Loucy (cell line): ENCODE measurements around the gene SYNGR3.

Source experiments
- H2AFZ ChIP-seq: fragments of 200-600 bp; sonication (generic); 2 replicates; pipeline ENCODE4 v1.6.0; 2016; ENCODE audit warnings: antibody characterized with exemption, mild to moderate bottlenecking, low read length, moderate library complexity
- H3F3A ChIP-seq: fragments of 200-600 bp; 2 replicates; pipeline ENCODE4 v1.6.0; 2016; ENCODE audit warnings: antibody characterized with exemption, low read depth, mild to moderate bottlenecking
- H3K27me3 ChIP-seq: fragments of 200-600 bp; sonication (generic); 2 replicates; pipeline ENCODE4 v1.6.1; 2014; ENCODE audit warnings: low read length, mild to moderate bottlenecking; ENCODE audit not compliant: insufficient read depth, poor library complexity, severe bottlenecking
- H3K36me3 ChIP-seq: fragments of 200-600 bp; sonication (generic); 2 replicates; pipeline ENCODE4 v1.6.1; 2016; ENCODE audit warnings: low read length; ENCODE audit not compliant: insufficient read depth
- H3K4me1 ChIP-seq: fragments of 200-600 bp; sonication (generic); 2 replicates; pipeline ENCODE4 v1.5.1; 2014; ENCODE audit warnings: low read length, mild to moderate bottlenecking; ENCODE audit not compliant: insufficient read depth, poor library complexity, severe bottlenecking
- H3K4me2 ChIP-seq: fragments of 200-600 bp; sonication (generic); 2 replicates; pipeline ENCODE4 v1.6.0; 2014; ENCODE audit warnings: antibody characterized with exemption, low read length, low read depth, mild to moderate bottlenecking; ENCODE audit not compliant: poor library complexity, severe bottlenecking
- H3K4me3 ChIP-seq: fragments of 200-600 bp; sonication (generic); 2 replicates; pipeline ENCODE4 v1.5.1; 2014; ENCODE audit warnings: low read length, mild to moderate bottlenecking, mixed read lengths; ENCODE audit not compliant: poor library complexity, severe bottlenecking
- H3K79me2 ChIP-seq: fragments of 200-600 bp; sonication (generic); 2 replicates; pipeline ENCODE4 v1.6.1; 2014; ENCODE audit warnings: low read length; ENCODE audit not compliant: insufficient read depth
- H3K9ac ChIP-seq: fragments of 200-600 bp; sonication (generic); 2 replicates; pipeline ENCODE4 v1.6.0; 2014; ENCODE audit warnings: mild to moderate bottlenecking, low read depth, low read length, moderate library complexity; ENCODE audit not compliant: poor library complexity, severe bottlenecking
- H3K9me2 ChIP-seq: fragments of 200-600 bp; sonication (generic); replicated peaks from 2 replicates; pipeline ENCODE4 v1.6.1; 2016; ENCODE audit warnings: low read depth, low read length, mixed read lengths
- H3K9me3 ChIP-seq: fragments of 200-600 bp; sonication (generic); 2 replicates; pipeline ENCODE4 v1.6.1; 2014; ENCODE audit warnings: mild to moderate bottlenecking, antibody characterized with exemption, low read length, low read depth; ENCODE audit not compliant: insufficient read depth
- H4K20me1 ChIP-seq: fragments of 200-600 bp; sonication (generic); 2 replicates; pipeline ENCODE4 v1.6.0; 2014; ENCODE audit warnings: antibody characterized with exemption, low read length, mild to moderate bottlenecking; ENCODE audit not compliant: insufficient read depth, poor library complexity, severe bottlenecking
- EZH2phosphoT487 ChIP-seq: fragments of 200-600 bp; IDR thresholded peaks from 2 replicates; pipeline ENCODE4 v1.6.1; 2018; ENCODE audit warnings: antibody characterized with exemption, mild to moderate bottlenecking, moderate library complexity, borderline replicate concordance
- TF ChIP-seq, protein P1 (sequence below): fragments of 200-600 bp; sonication (generic); conservative IDR thresholded peaks from 2 replicates; pipeline ENCODE4 v1.5.1; 2014; ENCODE audit warnings: mild to moderate bottlenecking, antibody characterized with exemption, low read length

SYNGR3 gene

DNA sequence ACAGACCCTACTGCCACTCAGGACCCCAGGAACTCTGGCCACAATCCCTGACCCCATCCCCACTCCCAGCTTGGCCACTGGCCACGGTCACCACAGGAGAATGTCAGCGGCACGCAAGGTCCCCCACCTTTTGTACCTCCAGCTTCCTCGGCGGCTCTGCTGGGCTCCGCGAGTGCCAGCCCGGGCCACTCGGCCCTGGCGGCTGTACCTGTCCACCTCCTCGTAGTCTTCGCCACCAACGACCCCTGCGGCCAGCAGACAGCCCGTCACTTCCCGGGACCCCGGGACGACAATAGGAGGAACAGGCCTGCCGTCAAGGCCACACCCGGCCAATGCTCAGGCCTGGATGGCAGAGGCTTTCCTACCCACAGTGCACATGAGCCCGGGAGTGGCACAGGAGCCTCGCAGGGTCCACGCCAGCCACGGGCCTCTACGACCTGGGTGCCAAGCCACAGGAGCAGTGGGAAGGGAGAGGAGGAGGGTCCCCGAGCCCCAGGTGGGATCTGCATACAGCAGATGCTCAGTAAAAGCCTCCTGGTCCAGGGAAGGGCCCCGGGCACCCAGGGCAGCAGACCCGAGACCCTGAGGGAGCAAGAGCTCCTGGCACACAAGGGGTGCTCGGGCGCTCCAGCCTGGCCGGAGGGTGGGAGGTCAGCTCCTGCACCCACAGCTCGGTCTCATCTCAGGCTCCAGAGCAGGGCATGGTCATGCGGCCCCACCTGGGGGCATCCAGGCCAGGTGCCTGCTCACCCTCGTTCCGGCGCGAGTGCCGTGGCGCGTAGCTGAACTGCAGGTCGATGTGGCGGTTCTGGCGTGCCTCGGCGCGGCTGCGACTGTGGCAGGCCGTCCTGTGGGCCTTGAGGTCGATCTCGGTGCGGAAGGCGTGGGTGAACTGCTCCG, 11.9 kb downstream of the SYNGR3 start:
- Histone ChIP-seq H3K4me2 (no peak overlapping the region), H3K4me3 (no peak overlapping the region), H3K79me2 (peaks cover 28% of the 10 kb centered on the region), H3K9me2 (no peaks in the 10 kb centered on the region), H3F3A (no peaks in the 10 kb centered on the region), H3K9me3 (no peaks in the 10 kb centered on the region), H3K4me1 (no peaks in the 10 kb centered on the region), H2AFZ (no peak overlapping the region), H3K36me3 (peaks cover 31% of the 10 kb centered on the region; the same call in 1 of the 2 replicates), H4K20me1 (peaks cover 4% of the 10 kb centered on the region), H3K27me3 (no peaks in the 10 kb centered on the region), H3K9ac (no peak overlapping the region)
- TF ChIP-seq, protein P1, sequence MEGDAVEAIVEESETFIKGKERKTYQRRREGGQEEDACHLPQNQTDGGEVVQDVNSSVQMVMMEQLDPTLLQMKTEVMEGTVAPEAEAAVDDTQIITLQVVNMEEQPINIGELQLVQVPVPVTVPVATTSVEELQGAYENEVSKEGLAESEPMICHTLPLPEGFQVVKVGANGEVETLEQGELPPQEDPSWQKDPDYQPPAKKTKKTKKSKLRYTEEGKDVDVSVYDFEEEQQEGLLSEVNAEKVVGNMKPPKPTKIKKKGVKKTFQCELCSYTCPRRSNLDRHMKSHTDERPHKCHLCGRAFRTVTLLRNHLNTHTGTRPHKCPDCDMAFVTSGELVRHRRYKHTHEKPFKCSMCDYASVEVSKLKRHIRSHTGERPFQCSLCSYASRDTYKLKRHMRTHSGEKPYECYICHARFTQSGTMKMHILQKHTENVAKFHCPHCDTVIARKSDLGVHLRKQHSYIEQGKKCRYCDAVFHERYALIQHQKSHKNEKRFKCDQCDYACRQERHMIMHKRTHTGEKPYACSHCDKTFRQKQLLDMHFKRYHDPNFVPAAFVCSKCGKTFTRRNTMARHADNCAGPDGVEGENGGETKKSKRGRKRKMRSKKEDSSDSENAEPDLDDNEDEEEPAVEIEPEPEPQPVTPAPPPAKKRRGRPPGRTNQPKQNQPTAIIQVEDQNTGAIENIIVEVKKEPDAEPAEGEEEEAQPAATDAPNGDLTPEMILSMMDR: no peak

DNA sequence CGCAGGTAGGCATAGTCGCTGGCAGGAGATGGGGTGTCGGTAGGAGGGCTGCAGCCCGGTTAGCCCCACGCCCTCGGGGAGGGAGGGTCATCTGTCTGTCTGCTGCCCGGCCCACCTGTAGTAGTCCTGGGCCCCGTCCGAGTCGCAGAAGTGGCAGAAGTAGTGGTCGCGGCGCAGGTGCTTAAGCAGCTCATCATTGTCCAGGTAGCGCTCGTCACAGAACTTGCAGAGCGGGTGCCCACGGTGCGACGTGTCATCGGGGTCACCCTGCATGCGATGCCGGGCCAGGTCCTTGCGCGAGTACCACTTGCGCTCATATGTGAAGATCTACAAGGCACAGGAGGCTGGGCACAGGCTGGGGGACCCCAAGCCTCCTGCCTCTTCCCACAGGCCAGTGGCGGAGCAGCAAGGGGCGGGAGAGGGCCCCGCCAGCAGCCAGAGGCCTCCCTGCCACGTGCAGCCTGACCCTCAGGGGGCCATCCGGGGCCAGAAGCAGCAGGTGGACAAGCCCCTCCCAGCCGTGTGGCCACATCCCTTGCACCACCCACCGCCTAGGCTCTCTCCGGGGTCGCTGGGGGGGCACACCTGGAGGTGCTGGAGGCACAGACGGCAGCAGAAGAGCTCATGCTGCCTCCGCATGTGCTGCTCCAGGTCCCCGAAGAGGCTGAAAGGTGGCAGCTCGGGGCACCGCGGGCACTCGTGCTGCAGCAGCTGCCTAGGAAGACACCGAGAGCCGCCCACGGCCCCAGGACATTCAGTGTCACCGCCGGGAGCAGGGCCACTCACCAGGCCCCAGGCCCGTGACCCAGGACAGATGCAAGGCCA, 12.8 kb downstream of the SYNGR3 start:
- no peak overlapping the region for H2AFZ ChIP-seq
- H3K4me2 ChIP-seq: no peak overlapping the region
- TF ChIP-seq, protein P1: no peak
- TF ChIP-seq EZH2phosphoT487: no peak
- H3K9me2 ChIP-seq: no peaks in the 10 kb centered on the region
- H3K9ac ChIP-seq: no peak overlapping the region
- no peak overlapping the region for H3K4me3 ChIP-seq
- peaks cover 37% of the 10 kb centered on the region for H3K79me2 ChIP-seq
- H3K36me3 ChIP-seq: peaks cover 28% of the 10 kb centered on the region; the same call in 1 of the 2 replicates
- peaks cover 8% of the 10 kb centered on the region for H4K20me1 ChIP-seq
- H3K27me3 ChIP-seq: no peaks in the 10 kb centered on the region
- H3F3A ChIP-seq: no peaks in the 10 kb centered on the region
- H3K9me3 ChIP-seq: no peaks in the 10 kb centered on the region
- H3K4me1 ChIP-seq: no peaks in the 10 kb centered on the region

DNA sequence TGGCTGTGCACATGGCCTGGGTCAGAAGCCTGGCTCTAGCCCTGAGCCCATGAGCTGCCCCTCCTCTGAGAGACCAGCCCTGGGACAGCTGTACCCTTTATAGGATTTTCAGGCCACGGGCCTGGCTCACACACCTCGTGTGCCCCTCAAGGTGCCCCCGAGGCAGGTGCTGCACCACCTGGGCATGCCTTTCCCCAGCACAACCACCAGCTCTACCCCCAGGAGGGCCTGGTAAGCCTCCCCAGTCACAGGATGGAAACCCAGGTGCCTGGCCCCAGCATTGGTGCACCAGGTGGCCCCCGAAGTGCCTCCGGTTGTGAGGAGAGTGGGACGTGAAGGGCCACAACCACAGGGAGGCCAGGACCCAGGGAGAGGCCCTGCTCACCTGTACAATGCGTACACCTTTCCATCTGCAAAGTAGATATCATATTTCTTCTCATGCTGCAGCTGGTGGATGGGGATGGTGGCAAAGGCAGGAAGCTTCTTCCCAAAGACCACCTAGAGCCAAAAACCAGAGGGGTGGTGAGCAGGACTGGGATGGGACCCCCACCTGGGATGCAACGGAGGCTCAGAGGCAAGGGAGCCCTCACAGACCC, 13.6 kb downstream of the SYNGR3 start:
- no peaks in the 10 kb centered on the region for H3F3A ChIP-seq
- H2AFZ ChIP-seq: no peak overlapping the region
- H3K4me2 ChIP-seq: no peak overlapping the region
- H3K9ac ChIP-seq: no peak overlapping the region
- no peak overlapping the region for H3K4me3 ChIP-seq
- H3K27me3 ChIP-seq: no peaks in the 10 kb centered on the region
- H3K9me3 ChIP-seq: no peaks in the 10 kb centered on the region
- H3K36me3 ChIP-seq: peaks cover 28% of the 10 kb centered on the region; the same call in 1 of the 2 replicates
- H3K4me1 ChIP-seq: peaks cover 4% of the 10 kb centered on the region
- peaks cover 15% of the 10 kb centered on the region for H4K20me1 ChIP-seq
- TF ChIP-seq, protein P1: no peak
- TF ChIP-seq EZH2phosphoT487: no peak
- peaks cover 44% of the 10 kb centered on the region for H3K79me2 ChIP-seq
- no peaks in the 10 kb centered on the region for H3K9me2 ChIP-seq
